C4-2B (cell line): Measurements from ENCODE around the gene MKLN1.

ENCODE experiments used
- CTCF ChIP-seq: fragments of 450-650 bp; conservative IDR thresholded peaks from 2 replicates; pipeline ENCODE4 v1.5.1; 2017; ENCODE audit warnings: mild to moderate bottlenecking
- ZFX ChIP-seq: fragments of 450-650 bp; IDR thresholded peaks from 2 replicates; pipeline ENCODE4 v1.6.1; 2017

GRCh38 chr7:131328377-131329175, 900 bp downstream of the MKLN1 start:
- TF ChIP-seq CTCF = no peak
- TF ChIP-seq ZFX = no peak
